H9 (cell line): ENCODE measurements around the gene CTPS1. TPM values are rescaled to one million over a fixed set of nuclear protein-coding genes. Genes with fewer than 3 reads are reported as not detected.

Experiments
- DNase-seq: peaks from one replicate; pipeline ENCODE4 v3.0.0-alpha.2; 2017
- H2AFZ ChIP-seq: one replicate; pipeline ENCODE4 v1.6.1; 2013; ENCODE audit warnings: mild to moderate bottlenecking, low read length, control low read depth, moderate library complexity
- H2AK5ac ChIP-seq: 2 replicates; pipeline ENCODE4 v1.6.1; 2013; ENCODE audit warnings: low read length, control low read depth, mixed read lengths; ENCODE audit not compliant: insufficient read length
- H2BK120ac ChIP-seq: one replicate; pipeline ENCODE4 v1.6.1; 2013; ENCODE audit warnings: low read depth, mild to moderate bottlenecking, low read length, control low read depth, inconsistent platforms; ENCODE audit not compliant: poor library complexity, severe bottlenecking
- H2BK12ac ChIP-seq: 2 replicates; pipeline ENCODE4 v1.6.1; 2013; ENCODE audit warnings: low read length, control low read depth, mixed read lengths, low read depth; ENCODE audit not compliant: insufficient read length
- H2BK15ac ChIP-seq: 2 replicates; pipeline ENCODE4 v1.6.1; 2013; ENCODE audit warnings: low read depth, low read length, control low read depth
- H2BK20ac ChIP-seq: one replicate; pipeline ENCODE4 v1.6.1; 2013; ENCODE audit warnings: low read depth, mild to moderate bottlenecking, low read length, control low read depth, inconsistent platforms; ENCODE audit not compliant: poor library complexity, severe bottlenecking
- H2BK5ac ChIP-seq: 2 replicates; pipeline ENCODE4 v1.6.1; 2013; ENCODE audit warnings: low read length, control low read depth, mixed read lengths; ENCODE audit not compliant: insufficient read length
- H3K14ac ChIP-seq: 2 replicates; pipeline ENCODE4 v1.6.1; 2013; ENCODE audit warnings: low read length, control low read depth; ENCODE audit not compliant: insufficient read depth
- H3K18ac ChIP-seq: 2 replicates; pipeline ENCODE4 v1.6.1; 2013; ENCODE audit warnings: low read depth, mild to moderate bottlenecking, mixed read lengths, low read length, control low read depth; ENCODE audit not compliant: insufficient read length
- H3K23ac ChIP-seq: 2 replicates; pipeline ENCODE4 v1.6.1; 2013; ENCODE audit warnings: low read length, control low read depth, mixed read lengths, low read depth; ENCODE audit not compliant: insufficient read length
- H3K23me2 ChIP-seq: 2 replicates; pipeline ENCODE4 v1.6.1; 2013; ENCODE audit warnings: low read depth, mild to moderate bottlenecking, mixed read lengths, low read length, control low read depth; ENCODE audit not compliant: insufficient read length, poor library complexity, severe bottlenecking
- H3K27ac ChIP-seq: 2 replicates; pipeline ENCODE4 v1.5.1; 2013; ENCODE audit warnings: low read length, control low read depth, mixed read lengths, low read depth; ENCODE audit not compliant: insufficient read length
- H3K27me3 ChIP-seq: 2 replicates; pipeline ENCODE4 v1.6.1; 2013; ENCODE audit warnings: low read length, control low read depth, inconsistent platforms; ENCODE audit not compliant: insufficient read depth
- H3K4ac ChIP-seq: 2 replicates; pipeline ENCODE4 v1.6.1; 2013; ENCODE audit warnings: low read depth, mild to moderate bottlenecking, control low read depth, inconsistent platforms, low read length, moderate library complexity
- H3K4me1 ChIP-seq: 2 replicates; pipeline ENCODE4 v1.6.1; 2013; ENCODE audit warnings: low read length, control low read depth, inconsistent platforms; ENCODE audit not compliant: insufficient read depth
- H3K4me2 ChIP-seq: 2 replicates; pipeline ENCODE4 v1.6.1; 2013; ENCODE audit warnings: low read length, control low read depth, mixed read lengths; ENCODE audit not compliant: insufficient read length, insufficient read depth
- H3K56ac ChIP-seq: 2 replicates; pipeline ENCODE4 v1.6.1; 2013; ENCODE audit warnings: low read depth, mild to moderate bottlenecking, mixed read lengths, low read length, control low read depth; ENCODE audit not compliant: insufficient read length
- H3K79me1 ChIP-seq: 2 replicates; pipeline ENCODE4 v1.6.1; 2013; ENCODE audit warnings: low read depth, mild to moderate bottlenecking, moderate library complexity, low read length, control low read depth, inconsistent platforms; ENCODE audit not compliant: insufficient read depth, poor library complexity, severe bottlenecking
- H3K79me2 ChIP-seq: 2 replicates; pipeline ENCODE4 v1.6.1; 2013; ENCODE audit warnings: low read length, control low read depth, inconsistent platforms; ENCODE audit not compliant: insufficient read depth
- H3K9ac ChIP-seq: 2 replicates; pipeline ENCODE4 v1.6.1; 2013; ENCODE audit warnings: low read length, control low read depth, mixed read lengths; ENCODE audit not compliant: insufficient read length; ENCODE audit errors: extremely low read depth
- H3K9me3 ChIP-seq: one replicate; pipeline ENCODE4 v1.6.1; 2013; ENCODE audit warnings: low read depth, low read length, inconsistent platforms; ENCODE audit not compliant: control insufficient read depth
- H3T11ph ChIP-seq: one replicate; pipeline ENCODE4 v1.6.1; 2013; ENCODE audit warnings: mild to moderate bottlenecking, low read length, control low read depth, inconsistent platforms
- H4K20me1 ChIP-seq: one replicate; pipeline ENCODE4 v1.6.1; 2013; ENCODE audit not compliant: control insufficient read depth, insufficient read length, insufficient read depth
- H4K5ac ChIP-seq: 2 replicates; pipeline ENCODE4 v1.6.1; 2013; ENCODE audit warnings: low read depth, mild to moderate bottlenecking, mixed read lengths, low read length, control low read depth; ENCODE audit not compliant: insufficient read length
- H4K8ac ChIP-seq: replicated peaks from 2 replicates; pipeline ENCODE4 v1.6.1; 2013; ENCODE audit warnings: low read length, control low read depth, mixed read lengths, low read depth; ENCODE audit not compliant: insufficient read length
- H4K91ac ChIP-seq: 2 replicates; pipeline ENCODE4 v1.6.1; 2013; ENCODE audit warnings: low read depth, mild to moderate bottlenecking, moderate library complexity, mixed read lengths, low read length, control low read depth; ENCODE audit not compliant: insufficient read length
- H3K27ac Mint-ChIP-seq, 3 experiments: 2 replicates in 2 of 3; 3 replicates in 1 of 3; pipeline ENCODE4 v1.8.0; 2020 to 2021; ENCODE audit warnings: mixed read lengths in 3 of 3, mild to moderate bottlenecking in 1 of 3, moderate library complexity in 1 of 3
- H3K27me3 Mint-ChIP-seq: 2 replicates; pipeline ENCODE4 v1.8.0; 2021; ENCODE audit warnings: low read depth, mild to moderate bottlenecking, moderate library complexity, mixed read lengths
- H3K36me3 Mint-ChIP-seq, 3 experiments: 2 replicates in 2 of 3; 3 replicates in 1 of 3; pipeline ENCODE4 v1.8.0; 2020 to 2021; ENCODE audit warnings: low read depth in 3 of 3, mixed read lengths in 3 of 3; ENCODE audit not compliant: insufficient read depth in 1 of 3
- H3K4me1 Mint-ChIP-seq, 2 experiments: 2 replicates each; pipeline ENCODE4 v1.8.0; 2020; ENCODE audit warnings: mixed read lengths in 2 of 2
- H3K4me3 Mint-ChIP-seq, 2 experiments: 2 replicates in 1 of 2; 3 replicates in 1 of 2; pipeline ENCODE4 v1.8.0; 2020 to 2021; ENCODE audit warnings: mild to moderate bottlenecking in 2 of 2, mixed read lengths in 2 of 2, moderate library complexity in 1 of 2
- H3K9me3 Mint-ChIP-seq, 2 experiments: 2 replicates in 1 of 2; 3 replicates in 1 of 2; pipeline ENCODE4 v1.8.0; 2020; ENCODE audit warnings: mild to moderate bottlenecking in 2 of 2, mixed read lengths in 2 of 2, moderate library complexity in 1 of 2
- CTCF ChIP-seq: fragments of 200-600 bp; sonication (generic); conservative IDR thresholded peaks from 3 replicates; pipeline ENCODE4 v1.8.0; 2021; ENCODE audit warnings: antibody characterized with exemption, mild to moderate bottlenecking
- WGBS: extraction: QIAGEN DNeasy Blood & Tissue Kit; methylation state at CpG from one replicate; pipeline ENCODE4 v1.1.7; 2013; ENCODE audit warnings: missing lambda C conversion rate, low lambda C conversion rate, mixed read lengths; ENCODE audit not compliant: insufficient read length; ENCODE audit errors: extremely low coverage; 5-methylcytosine and 5-hydroxymethylcytosine counted together
- total RNA-seq: library from RNA; stranded (reverse); gene quantifications from 2 replicates; pipeline ENCODE4 v1.2.1, GENCODE V29; 2021

Gene CTPS1
- total RNA-seq, 1 experiment from 2014 or later, result 105 TPM

GRCh38 chr1:41009466-41009865 is 30.0 kb downstream of the CTPS1 start:
- peaks cover 59 to 93% (median 87%) of the 10 kb centered on the region in 3 experiments; a peak in 6 of 7 replicates for H3K36me3 Mint-ChIP-seq
- Histone ChIP-seq H2BK12ac (no peak overlapping the region), H2BK15ac (no peak overlapping the region), H2BK20ac (no peak overlapping the region), H4K5ac (no peak overlapping the region), H3K79me2 (no peaks in the 10 kb centered on the region), H3K23ac (no peak overlapping the region), H2BK120ac (no peak overlapping the region), H3K4me2 (no peak overlapping the region), H4K91ac (no peak overlapping the region), H2BK5ac (no peak overlapping the region), H3K4ac (no peak overlapping the region), H3K79me1 (no peaks in the 10 kb centered on the region), H3T11ph (no peak overlapping the region), H3K9ac (no peak overlapping the region), H3K56ac (no peak overlapping the region), H2AFZ (no peak overlapping the region), H3K9me3 (no peaks in the 10 kb centered on the region), H4K20me1 (no peaks in the 10 kb centered on the region), H4K8ac (no peak overlapping the region), H3K4me1 (no peaks in the 10 kb centered on the region), H3K27ac (no peak overlapping the region), H2AK5ac (no peak overlapping the region), H3K27me3 (no peaks in the 10 kb centered on the region), H3K23me2 (no peaks in the 10 kb centered on the region), H3K18ac (no peak overlapping the region), H3K14ac (no peak overlapping the region)
- WGBS, result no CpG with 5 or more reads among the region's 8 CpGs
- DNase-seq, result no peak
- H3K4me1 Mint-ChIP-seq, result no peaks in the 10 kb centered on the region
- no peak overlapping the region for H3K4me3 Mint-ChIP-seq
- H3K27me3 Mint-ChIP-seq, result no peaks in the 10 kb centered on the region
- H3K9me3 Mint-ChIP-seq, result no peaks in the 10 kb centered on the region
- TF ChIP-seq CTCF, result no peak
- H3K27ac Mint-ChIP-seq, result no peak overlapping the region
